Gastroesophageal sphincter (tissue), 3 donors: ENCODE results near the gene BCKDK.

Experiments
- CTCF ChIP-seq, 4 experiments: fragments of 200-600 bp in 2 of 4; fragments of 450-650 bp in 2 of 4; sonication (generic) in 1 of 4; IDR thresholded peaks; one replicate each; pipeline ENCODE4 v1.5.1; 2017 to 2019; ENCODE audit warnings: antibody characterized with exemption in 4 of 4, mild to moderate bottlenecking in 2 of 4, moderate library complexity in 2 of 4
- POLR2AphosphoS5 ChIP-seq: sonication (generic); formaldehyde crosslinking; IDR thresholded peaks from one replicate; pipeline ENCODE4 v1.6.1; 2017; ENCODE audit warnings: antibody characterized with exemption

GRCh38 chr16:31133046-31133501, 24.9 kb downstream of the BCKDK start:
- no peak for TF ChIP-seq CTCF (IDR thresholded peaks at IDR 0.05)
- no peak for TF ChIP-seq POLR2AphosphoS5
